Stomach smooth muscle (tissue), 2 donors: ENCODE results near the gene RMC1.
"Not testable (repeated sequence)": the region's sequence is repeated elsewhere in the genome, so short reads cannot be mapped to it uniquely, and the experiment has no call there.

Experiments
- H3K27ac ChIP-seq: one replicate; pipeline ENCODE4 v1.7.0; 2013; ENCODE audit warnings: mild to moderate bottlenecking, low read length, inconsistent platforms
- H3K27me3 ChIP-seq, 2 donors: one replicate each; pipeline ENCODE4 v1.7.0; 2013; ENCODE audit warnings: low read length in 2 of 2; ENCODE audit not compliant: insufficient read depth in 2 of 2, control insufficient read depth in 1 of 2
- H3K36me3 ChIP-seq, 2 donors: one replicate each; pipeline ENCODE4 v1.7.0; 2013; ENCODE audit warnings: low read length in 2 of 2; ENCODE audit not compliant: control insufficient read depth in 2 of 2, insufficient read depth in 2 of 2
- H3K4me1 ChIP-seq: one replicate; pipeline ENCODE4 v1.7.0; 2013; ENCODE audit warnings: low read length; ENCODE audit not compliant: control insufficient read depth, insufficient read depth
- H3K4me3 ChIP-seq, 2 donors: one replicate each; pipeline ENCODE4 v1.7.0; 2013; ENCODE audit warnings: low read length in 2 of 2
- H3K9ac ChIP-seq, 2 donors: one replicate each; pipeline ENCODE4 v1.7.0; 2013; ENCODE audit warnings: low read length in 2 of 2, mild to moderate bottlenecking in 1 of 2
- H3K9me3 ChIP-seq, 2 donors: one replicate each; pipeline ENCODE4 v1.7.0; 2013; ENCODE audit warnings: low read length in 2 of 2; ENCODE audit not compliant: control insufficient read depth in 2 of 2
- donor health status: healthy.
- donor health status: Pancreatic carcinoma.

RMC1 gene

DNA sequence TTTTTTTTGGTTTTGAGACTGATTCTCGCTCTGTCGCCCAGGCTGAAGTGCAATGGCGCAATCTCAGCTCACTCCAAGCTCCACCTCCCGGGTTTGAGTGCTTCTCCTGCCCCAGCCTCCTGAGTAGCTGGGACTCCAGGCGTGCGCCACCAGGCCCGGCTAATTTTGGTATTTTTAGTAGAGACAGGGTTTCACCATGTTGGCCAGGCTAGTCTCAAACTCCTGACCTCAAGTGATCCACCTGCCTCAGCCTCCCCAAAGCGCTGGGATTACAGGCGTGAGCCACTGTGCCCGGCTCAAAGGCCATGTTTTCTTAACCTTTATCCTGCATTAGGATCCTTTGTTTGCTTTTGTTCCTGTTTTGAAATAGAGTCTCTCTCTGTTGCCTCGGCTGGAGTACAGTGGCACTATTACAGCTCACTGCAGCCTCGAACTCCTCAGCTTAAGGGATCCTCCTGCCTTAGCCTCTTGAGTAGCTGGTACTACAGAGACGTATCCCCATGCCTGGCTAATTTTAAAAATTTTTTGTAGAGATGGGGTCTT lies 42.0 kb downstream of the RMC1 start:
- no peaks in the 10 kb centered on the region for H3K27me3 ChIP-seq
- H3K9ac ChIP-seq, result no peak overlapping the region
- no peak overlapping the region for H3K4me3 ChIP-seq
- no peak overlapping the region for H3K27ac ChIP-seq
- H3K9me3 ChIP-seq, result no peaks in the 10 kb centered on the region
- no peaks in the 10 kb centered on the region for H3K4me1 ChIP-seq
- peaks cover 33 to 40% of the 10 kb centered on the region in 2 donors for H3K36me3 ChIP-seq

DNA sequence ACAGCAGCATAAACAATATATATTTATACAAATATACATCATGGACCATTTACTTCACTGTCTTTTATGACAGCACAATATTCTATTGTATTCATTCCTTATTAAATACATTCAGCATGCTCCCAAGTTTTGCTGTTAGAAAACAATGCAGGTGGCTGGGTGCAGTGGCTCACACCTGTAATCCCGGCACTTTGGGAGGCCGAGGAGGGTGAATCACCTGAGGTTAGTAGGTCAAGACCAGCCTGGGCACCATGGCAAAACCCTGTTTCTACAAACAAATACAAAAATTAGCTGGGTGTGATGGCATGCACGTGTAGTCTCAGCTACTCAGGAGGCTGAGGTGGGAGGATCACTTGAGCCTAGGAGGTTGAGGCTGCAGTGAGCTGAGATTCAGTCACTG lies 44.0 kb downstream of the RMC1 start:
- Histone ChIP-seq H3K36me3 (peaks cover 36 to 41% of the 10 kb centered on the region in 2 donors), H3K4me1 (no peaks in the 10 kb centered on the region), H3K4me3 (no peak overlapping the region), H3K27me3 (no peaks in the 10 kb centered on the region), H3K27ac (no peak overlapping the region), H3K9me3 (no peaks in the 10 kb centered on the region), H3K9ac (no peak overlapping the region)

DNA sequence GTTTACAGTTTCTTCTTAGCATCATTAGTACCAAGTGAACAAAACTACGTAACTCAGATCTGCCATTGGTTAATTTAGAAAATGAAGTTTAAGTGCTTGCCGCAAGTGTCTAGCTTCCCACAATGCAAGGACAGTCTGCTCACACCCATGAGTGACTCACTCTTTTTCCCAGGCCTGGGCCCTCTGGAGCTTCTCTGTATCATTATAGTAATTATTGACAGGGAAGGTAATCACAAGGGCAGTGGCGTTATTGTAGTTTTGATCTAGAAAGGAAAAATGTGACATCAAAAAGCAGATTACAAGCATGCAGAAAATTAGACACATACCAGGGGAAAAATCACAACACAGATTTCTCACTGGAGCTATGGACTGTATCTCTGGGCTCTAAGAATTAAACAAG lies 44.5 kb downstream of the RMC1 start:
- H3K9ac ChIP-seq, result no peak overlapping the region
- no peak overlapping the region for H3K27ac ChIP-seq
- peaks cover 36 to 40% of the 10 kb centered on the region in 2 donors for H3K36me3 ChIP-seq
- H3K9me3 ChIP-seq, result no peaks in the 10 kb centered on the region
- H3K27me3 ChIP-seq, result no peaks in the 10 kb centered on the region
- no peak overlapping the region for H3K4me3 ChIP-seq
- H3K4me1 ChIP-seq, result no peaks in the 10 kb centered on the region

DNA sequence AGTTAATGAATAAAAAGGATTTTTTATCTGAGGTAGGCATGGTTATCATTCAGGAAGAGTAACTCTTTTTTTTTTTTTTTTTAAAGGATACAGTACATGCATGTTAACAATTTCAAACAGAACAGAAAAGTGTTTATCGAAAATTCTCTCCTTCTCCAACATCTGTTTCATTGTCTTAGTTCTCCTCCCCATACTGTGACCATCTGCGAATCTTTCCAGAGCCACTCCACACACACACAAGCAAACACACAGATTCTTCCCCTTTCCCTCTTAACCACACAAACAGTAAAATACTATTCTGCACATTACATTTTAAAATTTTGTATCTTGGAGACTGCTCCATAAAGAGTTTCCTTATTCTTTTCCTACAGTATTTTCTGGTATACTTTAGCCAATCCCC lies 45.0 kb downstream of the RMC1 start:
- peaks cover 39 to 42% of the 10 kb centered on the region in 2 donors for H3K36me3 ChIP-seq
- no peak overlapping the region for H3K27ac ChIP-seq

DNA sequence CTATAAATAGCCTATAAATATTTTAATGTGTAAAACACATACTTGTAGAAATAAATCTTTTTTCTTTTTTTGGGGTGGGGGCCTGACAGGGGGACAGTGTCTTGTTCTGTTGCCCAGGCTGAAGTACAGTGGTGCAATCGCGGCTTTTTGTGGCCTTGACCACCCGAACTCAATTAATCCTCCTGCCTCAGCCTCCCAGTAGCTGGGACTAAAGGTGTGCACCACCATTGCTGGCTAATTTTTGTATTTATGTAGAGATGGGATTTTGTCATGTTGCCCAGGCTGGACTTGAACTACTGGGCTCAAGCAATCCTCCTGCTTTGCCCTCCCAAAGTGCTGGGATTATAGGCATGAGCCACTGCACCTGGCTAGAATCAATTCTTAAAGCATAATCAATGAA lies 45.4 kb downstream of the RMC1 start:
- Histone ChIP-seq H3K9ac (no peak overlapping the region), H3K27ac (no peak overlapping the region), H3K9me3 (no peaks in the 10 kb centered on the region), H3K4me1 (no peaks in the 10 kb centered on the region), H3K27me3 (no peaks in the 10 kb centered on the region), H3K36me3 (peaks cover 42% of the 10 kb centered on the region in 2 donors), H3K4me3 (no peak overlapping the region)

More for the DNA sequence above, 45.0 kb downstream of the RMC1 start:
- Histone ChIP-seq H3K4me3 (no peak overlapping the region), H3K27me3 (no peaks in the 10 kb centered on the region), H3K9me3 (no peaks in the 10 kb centered on the region), H3K4me1 (no peaks in the 10 kb centered on the region), H3K9ac (no peak overlapping the region)

DNA sequence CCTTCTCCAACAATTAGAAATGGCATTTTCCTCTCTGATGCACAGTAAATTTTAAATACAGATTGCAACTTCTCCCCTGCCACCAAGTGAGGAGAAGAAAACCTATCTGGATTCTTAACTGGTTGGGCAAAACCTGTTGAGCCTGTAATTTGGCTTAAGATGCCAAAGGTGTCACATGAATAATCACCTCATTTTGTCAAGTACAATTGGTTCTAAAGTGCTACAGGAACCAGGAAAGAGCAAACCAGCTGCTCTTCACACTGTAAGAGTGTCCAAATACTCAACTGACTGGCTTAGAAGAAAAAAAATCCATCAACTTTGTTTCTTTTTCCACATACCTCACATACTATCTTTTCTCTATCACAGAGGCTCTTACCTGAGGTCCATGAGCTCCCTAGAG lies 47.6 kb downstream of the RMC1 start:
- no peak overlapping the region for H3K4me3 ChIP-seq
- no peaks in the 10 kb centered on the region for H3K4me1 ChIP-seq
- no peak overlapping the region for H3K9ac ChIP-seq
- H3K27ac ChIP-seq, result no peak overlapping the region
- H3K36me3 ChIP-seq, result peaks cover 41 to 57% of the 10 kb centered on the region in 2 donors
- no peaks in the 10 kb centered on the region for H3K27me3 ChIP-seq
- no peaks in the 10 kb centered on the region for H3K9me3 ChIP-seq

DNA sequence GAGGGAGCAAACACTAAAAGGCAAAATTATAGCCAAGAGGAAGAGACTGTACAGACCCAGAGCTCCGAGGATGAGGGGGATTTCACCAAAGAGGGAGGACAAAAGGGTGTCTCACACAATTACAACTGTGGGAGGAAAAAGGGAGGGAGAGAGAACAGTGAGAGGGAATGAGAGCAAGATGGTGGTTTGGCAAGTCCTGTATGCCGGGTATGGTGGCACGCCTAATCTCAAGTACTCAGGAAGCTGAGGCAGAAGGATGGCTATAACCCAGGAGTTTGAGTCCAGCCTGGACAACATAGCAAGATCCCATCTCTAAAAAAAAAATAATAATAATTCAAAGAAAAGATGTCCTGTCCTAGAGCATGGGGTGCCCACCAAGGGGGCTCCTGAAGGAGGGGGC lies 48.7 kb downstream of the RMC1 start:
- peaks cover 48 to 61% of the 10 kb centered on the region in 2 donors for H3K36me3 ChIP-seq
- H3K9ac ChIP-seq, result no peak overlapping the region
- no peaks in the 10 kb centered on the region for H3K9me3 ChIP-seq
- no peak overlapping the region for H3K27ac ChIP-seq
- no peak overlapping the region for H3K4me3 ChIP-seq
- no peaks in the 10 kb centered on the region for H3K27me3 ChIP-seq
- H3K4me1 ChIP-seq, result no peaks in the 10 kb centered on the region

DNA sequence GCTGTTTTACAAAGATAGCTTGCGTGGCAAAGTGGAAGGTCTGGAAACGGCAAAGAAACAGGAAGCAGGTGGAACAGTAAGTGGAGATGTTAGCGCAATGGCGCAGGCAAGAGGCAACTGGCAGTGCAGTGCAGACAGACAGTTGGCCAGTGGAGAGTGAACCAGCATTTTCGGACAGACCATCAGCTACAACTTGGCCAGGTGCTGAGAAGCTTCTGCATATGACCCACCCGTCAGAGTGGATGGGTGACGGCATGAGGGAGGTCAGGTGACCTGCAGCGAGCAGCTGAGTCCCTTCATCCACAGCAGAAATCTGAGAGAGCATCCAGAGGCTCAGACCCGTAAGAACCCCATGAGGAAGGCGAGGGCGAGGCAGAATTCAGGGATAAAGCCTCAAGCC lies 49.2 kb downstream of the RMC1 start:
- Histone ChIP-seq H3K4me3 (no peak overlapping the region), H3K9me3 (no peaks in the 10 kb centered on the region), H3K4me1 (no peaks in the 10 kb centered on the region), H3K9ac (no peak overlapping the region), H3K27ac (no peak overlapping the region), H3K36me3 (peaks cover 45 to 62% of the 10 kb centered on the region in 2 donors), H3K27me3 (no peaks in the 10 kb centered on the region)

DNA sequence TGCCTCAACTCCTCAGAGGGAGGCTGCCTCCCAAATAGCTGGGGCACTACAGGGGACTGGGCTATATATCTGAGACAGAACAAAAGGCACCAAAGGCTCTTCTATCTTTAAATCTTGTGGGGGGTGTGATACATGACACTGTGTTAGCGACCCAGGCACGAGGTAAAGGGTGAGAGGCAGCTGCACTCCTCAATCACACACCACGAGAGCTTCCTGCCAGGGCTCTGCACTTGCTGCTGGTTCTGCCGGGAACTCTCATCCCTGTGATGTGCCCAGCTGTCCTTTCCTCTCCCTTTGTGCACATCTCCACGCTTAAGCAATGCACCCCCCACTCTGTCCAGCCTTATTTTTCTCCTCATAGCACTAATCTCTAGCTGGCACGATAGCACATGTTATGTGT lies 50.6 kb downstream of the RMC1 start:
- H3K27me3 ChIP-seq, result no peaks in the 10 kb centered on the region
- H3K4me3 ChIP-seq, result no peak overlapping the region
- no peaks in the 10 kb centered on the region for H3K9me3 ChIP-seq
- H3K4me1 ChIP-seq, result no peaks in the 10 kb centered on the region
- H3K9ac ChIP-seq, result no peak overlapping the region
- H3K27ac ChIP-seq, result no peak overlapping the region
- H3K36me3 ChIP-seq, result peaks cover 47 to 65% of the 10 kb centered on the region in 2 donors

DNA sequence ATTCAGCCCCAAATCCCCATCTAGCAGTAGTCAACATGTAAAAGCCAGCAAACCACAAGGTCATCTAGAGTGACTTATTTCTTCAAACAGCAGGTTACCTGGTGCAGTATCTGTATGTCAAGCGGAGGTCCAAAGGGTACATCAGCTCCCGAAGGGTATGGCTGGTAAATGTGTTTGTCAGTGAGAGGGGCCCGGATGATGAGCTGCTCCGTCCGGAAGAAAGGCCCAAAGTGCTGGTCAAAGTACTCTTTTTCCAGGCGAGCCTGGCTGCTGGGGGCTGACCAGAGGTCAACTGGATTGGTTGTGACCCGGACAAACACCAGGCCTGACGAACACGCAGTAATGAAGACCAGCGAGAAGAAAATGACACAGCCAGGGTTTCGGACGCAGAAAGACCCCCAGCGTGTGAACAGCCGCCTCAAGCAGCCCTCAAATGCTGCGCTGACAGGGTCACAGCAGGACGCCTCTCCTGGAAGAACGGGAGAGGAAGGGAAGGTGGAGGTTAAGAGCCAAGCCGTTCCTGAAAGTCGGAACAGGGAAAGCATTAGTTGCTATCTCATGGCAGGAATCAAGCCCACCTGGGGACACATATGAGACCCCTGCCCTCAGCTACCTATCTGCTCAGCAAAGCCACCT lies 53.0 kb downstream of the RMC1 start:
- H3K36me3 ChIP-seq, result peaks cover 58 to 68% of the 10 kb centered on the region in 2 donors
- no peaks in the 10 kb centered on the region for H3K9me3 ChIP-seq
- no peak overlapping the region for H3K27ac ChIP-seq
- H3K4me3 ChIP-seq, result no peak overlapping the region
- H3K4me1 ChIP-seq, result no peaks in the 10 kb centered on the region
- no peak overlapping the region for H3K9ac ChIP-seq
- no peaks in the 10 kb centered on the region for H3K27me3 ChIP-seq

DNA sequence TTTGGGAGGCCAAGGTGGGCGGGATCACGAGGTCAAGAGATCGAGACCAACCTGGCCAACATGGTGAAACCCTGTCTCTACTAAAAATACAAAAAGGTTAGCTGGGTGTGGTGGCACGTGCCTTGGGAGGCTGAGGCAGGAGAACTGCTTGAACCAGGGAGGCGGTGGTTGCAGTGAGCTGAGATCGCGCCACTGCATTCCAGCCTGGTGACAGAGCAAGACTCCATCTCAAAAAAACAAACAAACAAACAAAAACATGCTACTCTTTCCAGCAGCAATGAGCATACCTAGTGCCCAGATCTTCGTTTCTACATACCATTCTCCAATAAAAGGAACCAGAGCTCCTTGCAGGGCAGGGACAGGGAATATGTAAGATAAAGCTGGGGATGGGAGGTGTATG lies 54.2 kb downstream of the RMC1 start:
- H3K4me1 ChIP-seq, H3K4me3 ChIP-seq, H3K27ac ChIP-seq, H3K9ac ChIP-seq, H3K27me3 ChIP-seq, H3K9me3 ChIP-seq: not testable (repeated sequence)
- H3K36me3 ChIP-seq, result peaks cover 55 to 64% of the 10 kb centered on the region in 2 donors
